Airway epithelial cell (primary cell): ENCODE results near the gene PAFAH2. TPM values are rescaled to one million over a fixed set of nuclear protein-coding genes. Genes with fewer than 3 reads are reported as not detected.

Experiments used
- total RNA-seq: library from RNA; depleted of rRNA; stranded (reverse); fragments of >200 nt; gene quantifications from 2 replicates; pipeline ENCODE4 v1.2.3, GENCODE V29; 2015

Gene PAFAH2
- 12.0 and 12.6 TPM in 2 replicates for total RNA-seq

DNA sequence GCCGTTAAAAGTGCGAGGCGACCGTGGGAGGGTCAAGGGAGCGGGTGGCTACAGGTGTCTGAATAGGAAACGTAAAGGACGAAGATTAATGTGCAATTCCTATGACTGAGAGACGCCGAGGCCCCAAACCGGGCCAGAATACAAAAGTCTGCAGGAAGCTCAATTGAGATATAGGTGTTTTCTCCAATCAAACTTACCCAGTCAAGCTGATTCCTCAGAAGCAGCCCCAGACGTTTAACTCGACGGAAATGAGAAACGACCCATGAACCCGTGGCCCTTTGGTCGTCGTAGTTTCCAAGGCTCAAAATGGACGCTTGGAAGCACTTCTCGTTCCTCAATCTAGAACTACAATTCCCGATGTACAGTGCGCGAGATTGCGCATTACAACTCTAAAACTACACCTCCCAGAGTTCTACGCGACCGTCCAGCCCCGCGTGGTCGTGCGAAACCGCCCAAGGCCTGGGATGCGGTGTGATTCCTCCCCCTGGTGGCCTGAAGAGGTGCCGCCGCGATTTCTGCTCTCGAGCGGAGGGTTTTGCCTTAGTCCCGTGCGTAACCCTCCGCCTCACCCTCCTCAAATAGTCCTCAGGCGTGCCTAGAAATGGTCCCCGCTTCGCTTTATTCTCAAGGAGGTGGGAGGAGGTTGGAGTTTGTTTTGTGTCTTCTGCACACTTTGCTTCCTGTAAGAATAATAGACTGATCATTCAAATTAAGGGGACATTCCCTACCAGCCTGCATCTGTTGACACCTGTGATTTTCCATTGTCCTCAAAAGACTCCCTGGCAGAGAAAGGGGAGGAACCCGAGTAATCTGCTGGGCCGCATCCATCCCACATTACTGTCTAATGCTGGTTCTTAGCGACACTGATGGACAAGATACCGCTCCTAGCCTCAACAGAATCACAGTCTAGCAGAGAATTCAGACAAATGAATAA is at the start of gene PAFAH2:
Gene PAFAH2, minus strand, starts transcription at position 236 of the 934 bp plus-strand sequence. CDS start 7,247 bp downstream, outside the sequence.

DNA sequence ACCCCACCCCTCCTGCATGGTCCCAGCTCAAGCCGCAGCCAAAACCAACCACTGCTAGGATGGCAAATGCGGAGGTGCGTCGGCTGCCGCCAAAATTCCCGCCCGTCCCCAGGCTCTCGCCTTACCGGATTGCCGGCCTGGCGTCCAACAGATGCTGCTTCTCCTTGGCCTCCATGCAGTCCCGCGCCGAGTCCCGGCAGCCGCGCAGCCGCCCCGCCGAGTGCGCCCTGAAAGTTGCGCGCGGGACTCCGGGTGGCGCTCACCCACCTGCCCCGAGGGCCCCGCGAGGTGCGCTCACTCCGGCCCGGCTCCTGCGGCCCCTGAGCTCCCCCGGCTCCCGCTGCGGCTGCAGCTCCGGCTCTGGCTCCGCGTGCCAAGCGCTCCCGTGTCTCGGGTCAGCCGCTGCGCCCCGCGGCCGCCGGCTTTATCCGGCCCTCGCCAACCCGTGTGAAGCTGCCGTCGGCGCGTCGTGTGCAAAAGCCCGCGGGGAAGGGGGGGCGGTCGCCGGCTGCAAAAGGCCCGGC is 47.9 kb upstream of the PAFAH2 start, which contains the start of gene SLC30A2:
Gene SLC30A2, minus strand, starts transcription at position 397 of the 524 bp plus-strand sequence. Its CDS starts 222 bp downstream, at position 175.

DNA sequence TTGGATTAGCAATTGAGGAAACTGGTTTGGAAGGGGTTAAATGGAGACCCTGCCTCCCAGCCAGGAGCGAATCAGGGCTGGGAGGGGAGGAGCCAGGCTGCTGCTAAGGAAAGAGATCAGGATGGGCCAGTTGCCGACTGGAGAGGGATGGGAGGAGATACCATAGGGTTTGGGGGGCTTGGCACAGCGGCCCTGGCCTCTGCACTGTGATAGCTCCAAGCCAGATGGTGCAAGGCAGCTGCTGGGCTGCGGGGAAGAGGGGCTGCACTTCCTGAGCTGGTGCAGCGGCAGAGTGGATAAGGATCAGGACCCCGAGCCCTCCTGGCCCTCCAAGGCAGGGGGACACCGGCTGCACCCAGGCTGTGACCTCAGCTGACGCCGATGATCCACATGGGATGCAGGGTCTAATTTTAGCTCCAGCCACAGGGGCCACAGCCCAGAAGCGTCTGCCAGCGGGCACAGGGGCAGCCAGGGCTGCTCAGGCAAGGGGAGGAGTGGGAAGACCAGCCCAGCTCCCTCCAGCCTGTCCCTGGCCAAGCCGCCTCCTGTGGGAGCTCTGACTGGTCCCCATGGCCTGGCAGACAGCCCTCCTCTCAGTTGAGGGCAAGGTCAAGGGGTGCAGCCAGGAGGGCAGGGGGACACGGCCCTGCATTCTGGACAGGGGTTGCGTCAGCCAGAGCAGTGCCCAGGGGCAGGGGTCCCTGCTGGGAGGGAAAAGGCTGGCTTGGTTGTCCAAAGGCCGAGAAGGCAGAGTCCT is 24.0 kb upstream of the PAFAH2 start, which contains the start of gene EXTL1:
Gene EXTL1, plus strand, starts transcription at position 129 of the 757 bp plus-strand sequence. CDS start 872 bp downstream, outside the sequence.

Other genes with a start within 250 kb of the PAFAH2 start
- 24.0 and 40.3 TPM in 2 replicates for gene SELENON, start 197.9 kb downstream of the PAFAH2 start, total RNA-seq
- 29.8 and 31.7 TPM in 2 replicates for gene MTFR1L, start 178.1 kb downstream of the PAFAH2 start, total RNA-seq
- 6.5 and 9.7 TPM in 2 replicates for gene AUNIP, start 138.6 kb downstream of the PAFAH2 start, total RNA-seq
- 29.9 and 37.0 TPM in 2 replicates for gene PAQR7, start 122.4 kb downstream of the PAFAH2 start, total RNA-seq
- 150 and 162 TPM in 2 replicates for gene STMN1, start 91.6 kb downstream of the PAFAH2 start, total RNA-seq
- gene EXTL1, start 23.7 kb upstream of the PAFAH2 start, total RNA-seq: not detected in 2 replicates
- gene SLC30A2, start 48.1 kb upstream of the PAFAH2 start, total RNA-seq: not detected in 2 replicates
- not detected in 2 replicates for gene TRIM63, start 69.6 kb upstream of the PAFAH2 start, total RNA-seq
- gene PDIK1L, start 113.8 kb upstream of the PAFAH2 start, total RNA-seq: 4.2 and 4.4 TPM in 2 replicates
- gene FAM110D, start 161.0 kb upstream of the PAFAH2 start, total RNA-seq: not detected in 2 replicates
- gene C1orf232, start 170.9 kb upstream of the PAFAH2 start, total RNA-seq: not detected in 2 replicates
- 41.9 and 54.0 TPM in 2 replicates for gene ZNF593, start 171.8 kb upstream of the PAFAH2 start, total RNA-seq
- not detected in 2 replicates for gene ZNF593OS, start 173.8 kb upstream of the PAFAH2 start, total RNA-seq
- 16.8 and 31.6 TPM in 2 replicates for gene CNKSR1, start 179.4 kb upstream of the PAFAH2 start, total RNA-seq
- not detected in 2 replicates for gene CATSPER4, start 192.5 kb upstream of the PAFAH2 start, total RNA-seq
- gene CEP85, start 236.1 kb upstream of the PAFAH2 start, total RNA-seq: 8.2 and 13.9 TPM in 2 replicates